Kidney epithelial cell (primary cell): Measurements from ENCODE around the gene SKIDA1. TPM values are rescaled to one million over a fixed set of nuclear protein-coding genes. Genes with fewer than 3 reads are reported as not detected.

ENCODE experiments used
- DNase-seq: peaks from one replicate; pipeline ENCODE4 v3.0.0-alpha.2; 2010; ENCODE audit warnings: low read depth
- H3K27me3 ChIP-seq: 2 replicates; pipeline ENCODE4 v1.6.0; 2011; ENCODE audit warnings: low read length; ENCODE audit not compliant: control insufficient read depth, insufficient read depth
- H3K36me3 ChIP-seq: 2 replicates; pipeline ENCODE4 v1.5.1; 2011; ENCODE audit warnings: low read length; ENCODE audit not compliant: control insufficient read depth, insufficient read depth
- H3K4me3 ChIP-seq: 2 replicates; pipeline ENCODE4 v1.5.1; 2011; ENCODE audit warnings: low read depth, mild to moderate bottlenecking, control low read depth, low read length
- total RNA-seq: library from RNA; depleted of rRNA; stranded (reverse); fragments of >200 nt; gene quantifications from 2 replicates; pipeline ENCODE4 v1.2.3, GENCODE V29; 2015
- TF ChIP-seq, protein P1 (sequence below): IDR thresholded peaks from 2 replicates; pipeline ENCODE4 v1.5.1; 2011; ENCODE audit warnings: mild to moderate bottlenecking, moderate library complexity, low read length, control low read depth, inconsistent platforms; ENCODE audit not compliant: insufficient read depth, poor library complexity, severe bottlenecking

SKIDA1 gene
- total RNA-seq, 1 donor from 2014 or later = 1.5 TPM

DNA sequence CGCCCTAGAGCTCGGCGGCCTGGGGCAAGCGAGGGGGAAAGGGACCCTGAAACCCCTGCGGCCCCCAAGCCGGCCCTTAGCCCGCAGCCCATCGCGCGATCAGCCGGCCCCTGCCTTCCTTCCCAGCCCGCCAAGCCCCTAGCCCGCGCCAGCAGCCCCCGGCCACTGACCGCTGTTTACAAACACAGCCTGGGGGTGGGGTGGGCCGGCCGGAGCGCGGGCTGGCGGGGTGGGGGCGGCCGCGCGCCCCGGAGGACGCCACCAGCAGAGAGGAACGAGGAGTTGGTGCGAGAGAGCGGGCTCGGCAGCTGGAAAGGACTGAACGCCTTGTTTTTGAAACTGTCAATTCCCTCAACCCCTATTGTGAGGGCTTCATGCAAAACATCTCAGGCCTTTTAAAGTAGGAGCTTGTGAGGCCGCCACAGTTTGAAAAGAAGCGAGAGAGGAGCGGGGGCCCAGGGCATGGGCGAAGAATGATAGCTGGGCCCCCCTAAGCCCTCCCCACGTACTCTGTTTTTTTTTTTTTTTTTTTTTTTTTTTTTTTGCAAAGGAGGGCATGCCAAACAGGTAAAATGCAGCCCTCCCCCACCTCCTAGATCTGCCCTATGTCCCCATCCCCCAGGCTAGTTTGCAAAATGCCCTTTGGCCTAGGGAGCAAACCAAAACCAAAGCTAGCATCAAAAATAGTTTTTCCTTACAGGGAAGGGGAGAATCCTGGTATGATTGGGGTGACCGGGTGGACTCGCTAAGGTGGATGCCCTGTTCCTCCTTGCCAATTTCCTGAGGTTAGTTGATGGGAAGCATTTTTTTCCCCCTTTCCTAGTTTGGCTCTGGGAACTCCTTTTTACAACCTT, 15.0 kb downstream of the SKIDA1 start:
- Histone ChIP-seq H3K4me3 (peak overlapping the region; percentile 25), H3K27me3 (peaks cover 2% of the 10 kb centered on the region)
- DNase-seq = no peak

GRCh38 chr10:21509341-21510240, 15.9 kb downstream of the SKIDA1 start:
- peak overlapping the region; percentile 25 for H3K4me3 ChIP-seq
- DNase-seq = no peak
- TF ChIP-seq, protein P1, sequence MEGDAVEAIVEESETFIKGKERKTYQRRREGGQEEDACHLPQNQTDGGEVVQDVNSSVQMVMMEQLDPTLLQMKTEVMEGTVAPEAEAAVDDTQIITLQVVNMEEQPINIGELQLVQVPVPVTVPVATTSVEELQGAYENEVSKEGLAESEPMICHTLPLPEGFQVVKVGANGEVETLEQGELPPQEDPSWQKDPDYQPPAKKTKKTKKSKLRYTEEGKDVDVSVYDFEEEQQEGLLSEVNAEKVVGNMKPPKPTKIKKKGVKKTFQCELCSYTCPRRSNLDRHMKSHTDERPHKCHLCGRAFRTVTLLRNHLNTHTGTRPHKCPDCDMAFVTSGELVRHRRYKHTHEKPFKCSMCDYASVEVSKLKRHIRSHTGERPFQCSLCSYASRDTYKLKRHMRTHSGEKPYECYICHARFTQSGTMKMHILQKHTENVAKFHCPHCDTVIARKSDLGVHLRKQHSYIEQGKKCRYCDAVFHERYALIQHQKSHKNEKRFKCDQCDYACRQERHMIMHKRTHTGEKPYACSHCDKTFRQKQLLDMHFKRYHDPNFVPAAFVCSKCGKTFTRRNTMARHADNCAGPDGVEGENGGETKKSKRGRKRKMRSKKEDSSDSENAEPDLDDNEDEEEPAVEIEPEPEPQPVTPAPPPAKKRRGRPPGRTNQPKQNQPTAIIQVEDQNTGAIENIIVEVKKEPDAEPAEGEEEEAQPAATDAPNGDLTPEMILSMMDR = no peak

More for the DNA sequence above, 15.0 kb downstream of the SKIDA1 start:
- TF ChIP-seq, protein P1 = no peak
- H3K36me3 ChIP-seq = no peaks in the 10 kb centered on the region

DNA sequence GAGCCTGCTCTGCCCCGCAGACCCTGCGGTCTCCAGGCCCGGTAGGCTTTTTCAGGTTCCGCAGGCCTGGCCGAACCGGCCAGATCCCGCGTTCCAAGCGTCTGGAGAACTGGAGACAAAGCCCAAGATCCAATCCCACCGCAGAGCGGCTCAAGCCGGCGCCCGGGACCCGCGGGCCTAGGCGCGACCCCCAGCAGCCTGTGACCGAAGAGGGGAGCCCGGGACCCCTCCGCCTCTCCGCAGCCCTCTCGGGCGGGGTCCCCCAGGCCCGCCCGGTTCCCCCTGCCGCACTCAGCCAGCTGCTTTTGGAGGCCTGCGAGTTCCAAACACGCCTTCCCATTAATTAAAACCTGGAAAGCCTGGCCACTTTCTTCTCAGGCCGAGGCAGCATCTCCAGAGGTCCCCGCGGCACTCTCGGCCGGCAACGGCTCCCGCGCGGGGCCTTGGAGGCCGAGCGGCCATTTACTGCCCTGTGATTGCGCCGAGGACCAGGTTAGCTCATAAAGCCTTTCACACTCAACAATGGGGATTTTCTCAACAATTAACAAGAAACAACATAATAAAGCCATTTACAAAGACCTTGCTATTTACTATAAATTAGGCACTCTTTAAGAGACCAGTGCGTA, 16.7 kb downstream of the SKIDA1 start:
- H3K27me3 ChIP-seq = peaks cover 2% of the 10 kb centered on the region
- TF ChIP-seq, protein P1 = no peak
- no peak for DNase-seq
- H3K4me3 ChIP-seq = no peak overlapping the region
- H3K36me3 ChIP-seq = no peaks in the 10 kb centered on the region

More at GRCh38 chr10:21509341-21510240, 15.9 kb downstream of the SKIDA1 start:
- Histone ChIP-seq H3K27me3 (peaks cover 2% of the 10 kb centered on the region), H3K36me3 (no peaks in the 10 kb centered on the region)

- Histone ChIP-seq H3K27me3 (peaks cover 2% of the 10 kb centered on the region), H3K4me3 (no peak overlapping the region), H3K36me3 (no peaks in the 10 kb centered on the region)
- TF ChIP-seq, protein P1 = no peak
- no peak for DNase-seq
Measured at GRCh38 chr10:21507150-21507549, 18.3 kb downstream of the SKIDA1 start.

DNA sequence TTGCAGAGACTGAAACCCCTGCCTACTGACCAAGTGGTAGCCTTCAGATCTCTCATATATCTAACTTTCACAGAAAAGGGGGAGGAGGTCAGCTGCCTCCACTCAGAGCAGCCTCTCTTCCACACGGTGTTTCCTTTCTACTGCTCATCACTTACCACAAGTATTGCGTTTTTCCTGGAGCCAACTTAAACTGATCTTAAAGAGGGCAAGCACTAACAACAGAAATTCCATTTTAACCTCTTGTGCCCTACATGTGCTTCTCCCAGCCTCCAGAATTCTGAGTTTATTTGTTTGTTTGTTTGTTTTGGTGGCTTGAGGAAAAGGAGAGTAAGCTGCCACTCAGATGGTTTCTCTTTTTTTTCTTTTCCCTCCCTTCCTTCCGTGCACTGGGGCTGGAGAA, 19.1 kb downstream of the SKIDA1 start:
- no peak overlapping the region for H3K4me3 ChIP-seq
- peaks cover 2% of the 10 kb centered on the region for H3K27me3 ChIP-seq
- no peak for DNase-seq
- TF ChIP-seq, protein P1 = no peak
- no peaks in the 10 kb centered on the region for H3K36me3 ChIP-seq
